Coronary artery (tissue), 2 donors: Measurements from ENCODE around the gene CASZ1.

Experiments used
- DNase-seq: peaks from one replicate; pipeline ENCODE4 v3.0.0-alpha.2; 2017; ENCODE audit warnings: low spot score
- H3K27ac ChIP-seq, 2 donors: fragments of 200-600 bp; sonication (generic); one replicate each; pipeline ENCODE4 v1.5.1; 2016 to 2019
- H3K4me3 ChIP-seq: fragments of 200-600 bp; sonication (generic); 2 replicates; pipeline ENCODE4 v1.5.1; 2016; ENCODE audit warnings: mild to moderate bottlenecking, moderate library complexity
- TF ChIP-seq, protein P1 (sequence below): fragments of 200-600 bp; sonication (generic); IDR thresholded peaks from one replicate; pipeline ENCODE4 v1.5.1; 2019; ENCODE audit warnings: antibody characterized with exemption

The CASZ1 gene

DNA sequence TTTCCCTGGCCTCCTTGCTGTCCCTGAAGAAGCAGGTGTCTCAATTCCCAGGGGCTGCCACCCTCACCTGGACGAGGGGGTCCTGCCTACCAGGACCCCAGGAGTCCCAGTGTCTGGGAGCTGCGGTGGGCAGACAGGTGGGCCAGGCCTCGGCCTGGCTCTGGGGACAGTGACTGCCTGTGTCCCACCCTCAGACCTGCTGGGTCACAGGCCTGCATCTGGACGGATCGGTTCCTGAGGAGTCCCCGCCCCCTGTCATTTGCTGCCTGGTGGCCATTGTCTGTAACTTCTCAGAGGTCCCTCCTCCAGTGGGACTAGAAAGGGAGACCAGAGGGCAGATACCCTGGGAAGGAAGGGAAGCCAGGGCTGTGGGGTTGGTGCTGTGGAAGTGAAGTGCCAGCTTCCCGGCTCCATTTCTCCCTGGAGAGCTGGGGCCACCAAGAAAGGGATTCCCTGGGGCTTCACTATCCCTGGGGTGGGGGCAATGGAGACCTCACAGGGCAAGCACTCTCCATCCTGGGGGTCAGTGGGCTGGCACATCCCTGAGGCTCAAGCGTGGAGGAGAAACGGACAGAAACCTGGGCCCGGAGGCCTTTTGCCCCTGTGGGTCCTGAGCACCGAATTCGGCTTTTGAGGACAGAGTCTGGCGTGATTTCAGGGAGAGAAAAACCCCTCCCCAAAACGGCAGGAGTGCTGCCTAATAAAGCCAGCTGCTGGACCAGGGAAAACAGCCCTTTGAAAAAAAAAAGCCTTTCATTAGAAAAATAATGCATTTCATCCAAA lies 164.4 kb downstream of the CASZ1 start:
- Histone ChIP-seq H3K4me3 (no peak overlapping the region), H3K27ac (peak overlapping the region; percentile 90)
- TF ChIP-seq, protein P1, sequence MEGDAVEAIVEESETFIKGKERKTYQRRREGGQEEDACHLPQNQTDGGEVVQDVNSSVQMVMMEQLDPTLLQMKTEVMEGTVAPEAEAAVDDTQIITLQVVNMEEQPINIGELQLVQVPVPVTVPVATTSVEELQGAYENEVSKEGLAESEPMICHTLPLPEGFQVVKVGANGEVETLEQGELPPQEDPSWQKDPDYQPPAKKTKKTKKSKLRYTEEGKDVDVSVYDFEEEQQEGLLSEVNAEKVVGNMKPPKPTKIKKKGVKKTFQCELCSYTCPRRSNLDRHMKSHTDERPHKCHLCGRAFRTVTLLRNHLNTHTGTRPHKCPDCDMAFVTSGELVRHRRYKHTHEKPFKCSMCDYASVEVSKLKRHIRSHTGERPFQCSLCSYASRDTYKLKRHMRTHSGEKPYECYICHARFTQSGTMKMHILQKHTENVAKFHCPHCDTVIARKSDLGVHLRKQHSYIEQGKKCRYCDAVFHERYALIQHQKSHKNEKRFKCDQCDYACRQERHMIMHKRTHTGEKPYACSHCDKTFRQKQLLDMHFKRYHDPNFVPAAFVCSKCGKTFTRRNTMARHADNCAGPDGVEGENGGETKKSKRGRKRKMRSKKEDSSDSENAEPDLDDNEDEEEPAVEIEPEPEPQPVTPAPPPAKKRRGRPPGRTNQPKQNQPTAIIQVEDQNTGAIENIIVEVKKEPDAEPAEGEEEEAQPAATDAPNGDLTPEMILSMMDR: no peak
- DNase-seq: no peak

GRCh38 chr1:10631121-10631810 lies 165.2 kb downstream of the CASZ1 start:
- no peak overlapping the region for H3K4me3 ChIP-seq
- DNase-seq: no peak
- H3K27ac ChIP-seq: peak overlapping the region; percentile 90
- TF ChIP-seq, protein P1: no peak

DNA sequence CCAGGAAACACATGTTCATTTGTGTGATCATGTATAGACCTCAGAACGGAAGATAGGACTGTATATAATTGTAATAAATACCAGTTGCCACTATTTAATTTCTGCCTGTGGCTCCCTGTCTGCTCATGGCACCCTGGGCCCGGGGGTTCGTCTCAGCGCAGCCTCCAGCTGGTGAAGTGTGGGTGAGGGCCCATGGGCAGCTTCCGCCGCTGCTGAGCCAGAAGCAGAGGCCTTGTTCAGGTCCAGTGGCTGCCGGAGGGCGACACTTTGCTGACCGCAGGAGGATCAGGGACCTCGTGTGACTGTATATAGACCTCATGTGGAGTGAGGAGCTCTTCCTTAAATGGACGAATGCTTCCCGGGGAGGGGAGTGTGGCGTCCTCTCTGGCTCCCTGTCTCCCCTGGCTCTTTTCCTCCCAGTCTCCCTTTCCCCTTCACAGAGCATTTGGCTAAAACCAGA lies 165.8 kb downstream of the CASZ1 start:
- peak overlapping the region; percentile 12 to 90 for H3K27ac ChIP-seq
- DNase-seq: no peak
- no peak overlapping the region for H3K4me3 ChIP-seq
- TF ChIP-seq, protein P1: no peak

- TF ChIP-seq, protein P1: no peak
- H3K4me3 ChIP-seq: no peak overlapping the region
- peak overlapping the region in 1 of 2 donors; percentile 12 for H3K27ac ChIP-seq
- no peak for DNase-seq
Observed at GRCh38 chr1:10629816-10630571, 166.5 kb downstream of the CASZ1 start.

- DNase-seq: no peak
- H3K27ac ChIP-seq: peak overlapping the region; percentile 71 to 77
Observed at GRCh38 chr1:10629091-10629815, 167.2 kb downstream of the CASZ1 start.

GRCh38 chr1:10628685-10629084 lies 167.8 kb downstream of the CASZ1 start:
- H3K27ac ChIP-seq: peak overlapping the region; percentile 71 to 77
- DNase-seq: no peak
- TF ChIP-seq, protein P1: no peak
- no peak overlapping the region for H3K4me3 ChIP-seq

More at GRCh38 chr1:10629091-10629815, 167.2 kb downstream of the CASZ1 start:
- H3K4me3 ChIP-seq: no peak overlapping the region
- TF ChIP-seq, protein P1: no peak
